NCI-H146 treated with DMSO at 0.1 percent for 48 hours (cell line): ENCODE measurements around the gene PCP4L1.
A peak's percentile ranks its signal among the peaks of the same experiment; 100 is the strongest.
"Not testable (repeated sequence)": the region's sequence is repeated elsewhere in the genome, so short reads cannot be mapped to it uniquely, and the experiment has no call there.

Experiments
- DNase-seq: peaks from one replicate; lab custom pipeline; 2025; ENCODE audit not compliant: unreplicated experiment; lab: John Stamatoyannopoulos, UW

Gene PCP4L1

GRCh38 chr1:161311595-161312181 lies 53.1 kb downstream of the PCP4L1 start:
- no peak for DNase-seq

- peak; percentile 11 for DNase-seq
These were observed 55.1 kb downstream of the PCP4L1 start for GRCh38 chr1:161313554-161314200.

GRCh38 chr1:161314201-161314981 lies 55.8 kb downstream of the PCP4L1 start, which contains the start of gene SDHC:
Gene SDHC, plus strand, starts transcription at chr1:161314381. Its CDS starts 25 bp downstream, at chr1:161314406.
- peak; percentile 62 for DNase-seq

- not testable (repeated sequence) for DNase-seq
These were observed 57.5 kb downstream of the PCP4L1 start for GRCh38 chr1:161315841-161316674.

- DNase-seq, result no peak
These were observed 65.5 kb downstream of the PCP4L1 start for GRCh38 chr1:161324020-161324419.

DNA sequence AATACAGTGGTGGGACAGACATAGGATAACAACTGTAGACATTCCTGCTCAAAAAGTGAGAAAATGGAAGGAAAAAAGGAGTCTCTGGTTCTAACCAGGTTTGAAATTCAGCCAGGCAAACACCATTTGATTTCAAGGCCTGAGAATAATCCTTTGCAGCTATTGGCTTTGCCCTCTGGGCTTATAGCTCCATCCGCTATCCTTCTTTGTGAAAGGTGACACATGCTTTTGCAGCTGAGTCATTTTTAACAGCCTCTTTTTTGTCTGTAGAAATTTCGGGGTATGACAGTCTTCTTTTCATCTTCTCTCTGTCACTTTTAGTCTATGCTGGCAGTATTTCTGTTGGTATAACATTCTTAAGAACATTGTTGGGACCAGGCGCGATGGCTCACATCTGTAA lies 71.8 kb downstream of the PCP4L1 start:
- no peak for DNase-seq

DNA sequence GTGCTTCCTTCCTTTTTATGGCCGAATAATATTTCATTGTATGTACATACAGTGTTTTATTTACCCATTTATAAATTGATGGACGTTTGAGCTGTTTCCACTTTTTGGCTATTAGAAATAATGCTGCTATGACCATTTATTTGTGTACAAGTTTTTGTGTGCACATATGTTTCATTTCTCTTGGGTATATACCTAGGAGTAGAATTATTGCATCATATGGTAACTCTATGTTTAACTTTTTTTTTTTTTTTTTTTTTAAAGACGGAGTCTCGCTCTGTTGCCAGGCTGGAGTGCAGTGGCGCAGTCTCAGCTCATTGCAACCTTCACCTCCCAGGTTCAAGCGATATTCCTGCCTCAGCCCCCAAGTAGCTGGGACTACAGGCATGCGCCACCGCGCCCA lies 74.6 kb downstream of the PCP4L1 start:
- DNase-seq, result no peak
